ENCODE data around the gene PGLYRP4.

Gene PGLYRP4

DNA sequence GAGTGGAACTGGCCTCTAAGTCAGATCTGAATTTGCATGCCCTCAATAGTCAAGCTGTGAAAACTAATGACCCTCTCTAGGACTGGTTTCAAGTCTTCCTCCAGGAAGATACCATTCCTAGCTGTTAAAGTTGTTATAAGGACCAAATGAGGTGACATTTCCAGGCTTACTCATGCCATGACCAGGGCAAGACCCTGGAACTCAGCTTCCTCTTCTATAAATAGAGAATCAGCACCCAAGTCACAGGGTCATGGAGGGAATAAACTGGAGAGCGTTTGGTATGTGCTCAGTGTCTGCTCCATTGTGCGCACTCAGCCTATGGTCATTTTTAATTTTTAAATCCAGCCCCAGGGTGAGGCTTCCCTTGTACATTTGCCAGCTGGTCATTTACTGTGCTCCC, 11.5 kb upstream of the PGLYRP4 start:
- Histone ChIP-seq H3K9ac (ENCODE audit: low read length) (no peak overlapping the region), H4K20me1 (ENCODE audit: insufficient read depth, low read length) (no peaks in the 10 kb centered on the region), H3K36me3 (replicated peaks; ENCODE audit: insufficient read depth, low read length) (no peaks in the 10 kb centered on the region), H3K4me1 (ENCODE audit: low read length) (0 out of 2 replicates have a peak, but pooled peaks cover 3% of the 10 kb centered on the region), H3K27me3 (replicated peaks; ENCODE audit: insufficient read depth, low read length) (no peaks in the 10 kb centered on the region), H3K27ac (ENCODE audit: low read length) (no peak overlapping the region), H2AFZ (ENCODE audit: low read length) (no peak overlapping the region), H3K9me2 (replicated peaks; ENCODE audit: insufficient read depth, low read length) (no peaks in the 10 kb centered on the region), H3K4me3 (ENCODE audit: low read length) (no peak overlapping the region), H3K79me2 (ENCODE audit: low read length) (no peaks in the 10 kb centered on the region), H3F3A (ENCODE audit: insufficient read depth, low read length) (no peaks in the 10 kb centered on the region), H3K4me2 (ENCODE audit: low read depth, low read length) (no peak overlapping the region), H3K9me3 (replicated peaks; ENCODE audit: insufficient read depth, low read length) (no peaks in the 10 kb centered on the region)
- no peak for DNase-seq
- TF ChIP-seq EZH2phosphoT487 (IDR thresholded peaks at IDR 0.05; ENCODE audit: low read length) (no peak), EZH2 (optimal IDR thresholded peaks at IDR 0.05; ENCODE audit: low read depth, low read length) (no peak)
- TF ChIP-seq, protein P1, sequence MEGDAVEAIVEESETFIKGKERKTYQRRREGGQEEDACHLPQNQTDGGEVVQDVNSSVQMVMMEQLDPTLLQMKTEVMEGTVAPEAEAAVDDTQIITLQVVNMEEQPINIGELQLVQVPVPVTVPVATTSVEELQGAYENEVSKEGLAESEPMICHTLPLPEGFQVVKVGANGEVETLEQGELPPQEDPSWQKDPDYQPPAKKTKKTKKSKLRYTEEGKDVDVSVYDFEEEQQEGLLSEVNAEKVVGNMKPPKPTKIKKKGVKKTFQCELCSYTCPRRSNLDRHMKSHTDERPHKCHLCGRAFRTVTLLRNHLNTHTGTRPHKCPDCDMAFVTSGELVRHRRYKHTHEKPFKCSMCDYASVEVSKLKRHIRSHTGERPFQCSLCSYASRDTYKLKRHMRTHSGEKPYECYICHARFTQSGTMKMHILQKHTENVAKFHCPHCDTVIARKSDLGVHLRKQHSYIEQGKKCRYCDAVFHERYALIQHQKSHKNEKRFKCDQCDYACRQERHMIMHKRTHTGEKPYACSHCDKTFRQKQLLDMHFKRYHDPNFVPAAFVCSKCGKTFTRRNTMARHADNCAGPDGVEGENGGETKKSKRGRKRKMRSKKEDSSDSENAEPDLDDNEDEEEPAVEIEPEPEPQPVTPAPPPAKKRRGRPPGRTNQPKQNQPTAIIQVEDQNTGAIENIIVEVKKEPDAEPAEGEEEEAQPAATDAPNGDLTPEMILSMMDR (IDR thresholded peaks at IDR 0.05; ENCODE audit: low read length): no peak

DNA sequence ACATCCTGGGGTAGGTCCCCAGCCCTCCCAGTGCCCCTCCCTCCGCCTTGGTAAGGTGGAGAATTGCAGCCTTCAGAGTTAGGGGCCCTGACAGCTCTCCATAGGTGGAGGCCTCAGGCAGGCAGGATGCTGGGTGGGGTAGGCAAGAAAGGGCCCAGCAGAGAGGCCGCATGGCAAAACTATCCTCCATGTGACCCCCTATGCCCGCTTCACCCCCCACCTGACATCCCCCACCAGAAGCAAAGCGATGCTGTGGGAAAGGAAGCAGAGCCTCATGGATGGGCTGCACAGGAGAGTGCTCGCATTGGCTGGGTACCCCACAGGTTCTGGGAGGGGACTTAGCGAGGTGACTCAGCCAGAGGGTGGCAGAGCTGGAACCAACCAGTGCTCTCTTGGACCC, 10.6 kb upstream of the PGLYRP4 start:
- no peaks in the 10 kb centered on the region for H3F3A ChIP-seq (ENCODE audit: insufficient read depth, low read length)
- no peaks in the 10 kb centered on the region for H3K9me3 ChIP-seq (replicated peaks; ENCODE audit: insufficient read depth, low read length)
- H3K4me1 ChIP-seq (ENCODE audit: low read length): 0 out of 2 replicates have a peak, but pooled peaks cover 3% of the 10 kb centered on the region
- no peaks in the 10 kb centered on the region for H4K20me1 ChIP-seq (ENCODE audit: insufficient read depth, low read length)
- no peak overlapping the region for H3K4me2 ChIP-seq (ENCODE audit: low read depth, low read length)
- H3K27me3 ChIP-seq (replicated peaks; ENCODE audit: insufficient read depth, low read length): no peaks in the 10 kb centered on the region
- no peaks in the 10 kb centered on the region for H3K9me2 ChIP-seq (replicated peaks; ENCODE audit: insufficient read depth, low read length)
- H3K27ac ChIP-seq (ENCODE audit: low read length): no peak overlapping the region
- H3K4me3 ChIP-seq (ENCODE audit: low read length): no peak overlapping the region
- no peak for DNase-seq
- H3K36me3 ChIP-seq (replicated peaks; ENCODE audit: insufficient read depth, low read length): no peaks in the 10 kb centered on the region
- H2AFZ ChIP-seq (ENCODE audit: low read length): no peak overlapping the region
- H3K9ac ChIP-seq (ENCODE audit: low read length): no peak overlapping the region
- no peaks in the 10 kb centered on the region for H3K79me2 ChIP-seq (ENCODE audit: low read length)
- TF ChIP-seq, protein P1 (IDR thresholded peaks at IDR 0.05; ENCODE audit: low read length): no peak
- TF ChIP-seq EZH2phosphoT487 (IDR thresholded peaks at IDR 0.05; ENCODE audit: low read length) (no peak), EZH2 (optimal IDR thresholded peaks at IDR 0.05; ENCODE audit: low read depth, low read length) (no peak)

DNA sequence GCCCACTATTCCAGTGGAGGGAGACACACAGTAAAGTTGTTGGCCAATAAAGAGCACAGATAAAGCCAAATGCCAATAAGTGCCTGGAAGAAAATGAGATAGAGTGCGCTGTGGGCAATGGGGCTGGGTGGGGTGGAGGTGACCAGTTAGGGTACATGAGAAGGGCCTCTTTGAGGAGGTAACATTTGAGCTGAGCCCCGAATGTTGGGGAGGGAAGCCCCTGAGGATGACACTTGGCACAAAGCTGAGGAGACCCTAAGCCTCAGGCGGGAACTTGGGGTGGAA, 10.0 kb upstream of the PGLYRP4 start:
- no peaks in the 10 kb centered on the region for H4K20me1 ChIP-seq (ENCODE audit: insufficient read depth, low read length)
- H3K36me3 ChIP-seq (replicated peaks; ENCODE audit: insufficient read depth, low read length): no peaks in the 10 kb centered on the region
- no peak for DNase-seq
- H3K4me2 ChIP-seq (ENCODE audit: low read depth, low read length): no peak overlapping the region
- no peaks in the 10 kb centered on the region for H3K9me3 ChIP-seq (replicated peaks; ENCODE audit: insufficient read depth, low read length)
- no peak overlapping the region for H3K9ac ChIP-seq (ENCODE audit: low read length)
- H3K9me2 ChIP-seq (replicated peaks; ENCODE audit: insufficient read depth, low read length): no peaks in the 10 kb centered on the region
- H3F3A ChIP-seq (ENCODE audit: insufficient read depth, low read length): no peaks in the 10 kb centered on the region
- no peak overlapping the region for H3K4me3 ChIP-seq (ENCODE audit: low read length)
- H3K27me3 ChIP-seq (replicated peaks; ENCODE audit: insufficient read depth, low read length): no peaks in the 10 kb centered on the region
- no peak overlapping the region for H2AFZ ChIP-seq (ENCODE audit: low read length)
- H3K27ac ChIP-seq (ENCODE audit: low read length): no peak overlapping the region
- no peak for TF ChIP-seq EZH2phosphoT487 (IDR thresholded peaks at IDR 0.05; ENCODE audit: low read length)
- TF ChIP-seq, protein P1 (IDR thresholded peaks at IDR 0.05; ENCODE audit: low read length): no peak
- TF ChIP-seq EZH2 (optimal IDR thresholded peaks at IDR 0.05; ENCODE audit: low read depth, low read length): no peak
- 0 out of 2 replicates have a peak, but pooled peaks cover 3% of the 10 kb centered on the region for H3K4me1 ChIP-seq (ENCODE audit: low read length)
- no peaks in the 10 kb centered on the region for H3K79me2 ChIP-seq (ENCODE audit: low read length)
